Hepatocyte (in vitro differentiated cells): ENCODE data around the gene PDX1.

Experiments
- EZH2 ChIP-seq: fragments of 200-600 bp; sonication (generic); IDR thresholded peaks from 2 replicates; pipeline ENCODE4 v1.6.1; 2016; ENCODE audit warnings: antibody characterized with exemption, mild to moderate bottlenecking, borderline replicate concordance
- EZH2phosphoT487 ChIP-seq: fragments of 200-600 bp; sonication (generic); IDR thresholded peaks from one replicate; pipeline ENCODE4 v1.6.1; 2018; ENCODE audit warnings: antibody characterized with exemption, mild to moderate bottlenecking, low read depth, moderate library complexity; ENCODE audit not compliant: unreplicated experiment, severe bottlenecking
- TF ChIP-seq, protein P1 (sequence below): fragments of 200-600 bp; sonication (generic); IDR thresholded peaks from 2 replicates; pipeline ENCODE4 v1.5.1; 2016; ENCODE audit warnings: antibody characterized with exemption, mild to moderate bottlenecking; ENCODE audit not compliant: poor library complexity

DNA sequence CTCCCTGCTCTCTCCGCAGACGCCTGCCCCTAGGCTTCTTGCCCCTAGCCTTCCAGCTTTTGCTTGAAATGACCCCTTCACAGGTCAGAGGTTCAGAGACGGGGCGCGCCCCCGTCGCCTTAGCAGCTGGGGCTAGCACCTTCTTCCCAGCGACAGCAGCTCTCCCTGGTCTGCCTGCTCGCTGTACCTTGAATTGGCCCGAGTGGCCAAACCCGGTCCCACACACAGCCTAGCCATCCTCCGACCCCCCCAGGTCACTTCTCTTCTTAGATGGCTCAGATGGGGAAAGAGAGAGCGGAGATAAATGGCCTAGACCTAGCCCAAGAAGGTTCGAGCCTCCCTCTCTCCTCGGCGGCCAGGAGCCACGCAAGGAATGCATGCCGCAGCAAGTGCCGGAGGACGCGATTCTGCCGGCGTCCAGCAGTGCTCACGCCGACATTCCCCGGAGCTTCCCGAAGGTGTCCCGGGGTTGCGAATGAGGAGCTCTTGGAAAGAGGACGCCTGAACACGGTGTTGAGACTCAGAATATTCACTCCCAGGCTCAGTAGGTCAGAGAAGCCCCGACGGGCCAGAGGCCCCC lies 48.0 kb downstream of the PDX1 start:
- TF ChIP-seq EZH2, result no peak
- no peak for TF ChIP-seq EZH2phosphoT487
- TF ChIP-seq, protein P1, sequence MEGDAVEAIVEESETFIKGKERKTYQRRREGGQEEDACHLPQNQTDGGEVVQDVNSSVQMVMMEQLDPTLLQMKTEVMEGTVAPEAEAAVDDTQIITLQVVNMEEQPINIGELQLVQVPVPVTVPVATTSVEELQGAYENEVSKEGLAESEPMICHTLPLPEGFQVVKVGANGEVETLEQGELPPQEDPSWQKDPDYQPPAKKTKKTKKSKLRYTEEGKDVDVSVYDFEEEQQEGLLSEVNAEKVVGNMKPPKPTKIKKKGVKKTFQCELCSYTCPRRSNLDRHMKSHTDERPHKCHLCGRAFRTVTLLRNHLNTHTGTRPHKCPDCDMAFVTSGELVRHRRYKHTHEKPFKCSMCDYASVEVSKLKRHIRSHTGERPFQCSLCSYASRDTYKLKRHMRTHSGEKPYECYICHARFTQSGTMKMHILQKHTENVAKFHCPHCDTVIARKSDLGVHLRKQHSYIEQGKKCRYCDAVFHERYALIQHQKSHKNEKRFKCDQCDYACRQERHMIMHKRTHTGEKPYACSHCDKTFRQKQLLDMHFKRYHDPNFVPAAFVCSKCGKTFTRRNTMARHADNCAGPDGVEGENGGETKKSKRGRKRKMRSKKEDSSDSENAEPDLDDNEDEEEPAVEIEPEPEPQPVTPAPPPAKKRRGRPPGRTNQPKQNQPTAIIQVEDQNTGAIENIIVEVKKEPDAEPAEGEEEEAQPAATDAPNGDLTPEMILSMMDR, result no peak
